Neural progenitor cell (in vitro differentiated cells): Measurements from ENCODE around the gene GNAI2. TPM values are rescaled to one million over a fixed set of nuclear protein-coding genes. Genes with fewer than 3 reads are reported as not detected.
"Not testable (repeated sequence)": the region's sequence is repeated elsewhere in the genome, so short reads cannot be mapped to it uniquely, and the experiment has no call there.

Experiments
- DNase-seq: peaks from one replicate; pipeline ENCODE4 v3.0.0-alpha.2; 2016; ENCODE audit warnings: low spot score
- H2AFZ ChIP-seq: fragments of 200-600 bp; sonication (generic); replicated peaks from 2 replicates; pipeline ENCODE4 v1.6.1; 2016; ENCODE audit warnings: antibody characterized with exemption
- H3F3A ChIP-seq: fragments of 200-600 bp; sonication (generic); 2 replicates; pipeline ENCODE4 v1.6.1; 2016; ENCODE audit warnings: antibody characterized with exemption, low read depth
- H3K27ac ChIP-seq: fragments of 200-600 bp; sonication (generic); 2 replicates; pipeline ENCODE4 v1.5.1; 2016; ENCODE audit warnings: mild to moderate bottlenecking
- H3K27me3 ChIP-seq: fragments of 200-600 bp; sonication (generic); 2 replicates; pipeline ENCODE4 v1.6.1; 2016; ENCODE audit warnings: mild to moderate bottlenecking, moderate library complexity
- H3K36me3 ChIP-seq: fragments of 200-600 bp; sonication (generic); 2 replicates; pipeline ENCODE4 v1.5.1; 2016
- H3K4me1 ChIP-seq: fragments of 200-600 bp; sonication (generic); 2 replicates; pipeline ENCODE4 v1.6.1; 2016; ENCODE audit warnings: mixed run types
- H3K4me2 ChIP-seq: fragments of 200-600 bp; sonication (generic); 2 replicates; pipeline ENCODE4 v1.6.1; 2016
- H3K4me3 ChIP-seq: fragments of 200-600 bp; sonication (generic); 2 replicates; pipeline ENCODE4 v1.5.1; 2016
- H3K79me2 ChIP-seq: fragments of 200-600 bp; sonication (generic); 2 replicates; pipeline ENCODE4 v1.6.1; 2016; ENCODE audit warnings: low read depth
- H3K9ac ChIP-seq: fragments of 200-600 bp; sonication (generic); 2 replicates; pipeline ENCODE4 v1.6.1; 2016
- H3K9me3 ChIP-seq: fragments of 200-600 bp; sonication (generic); 2 replicates; pipeline ENCODE4 v1.5.1; 2016; ENCODE audit warnings: low read depth
- H4K20me1 ChIP-seq: fragments of 200-600 bp; sonication (generic); 2 replicates; pipeline ENCODE4 v1.6.1; 2016; ENCODE audit warnings: low read depth
- H3K27ac Mint-ChIP-seq: 3 replicates; pipeline ENCODE4 v1.8.0; 2021; ENCODE audit warnings: mixed read lengths
- H3K27me3 Mint-ChIP-seq: 2 replicates; pipeline ENCODE4 v1.8.0; 2022; ENCODE audit warnings: low read depth, mild to moderate bottlenecking, inconsistent platforms, moderate library complexity, mixed read lengths; ENCODE audit not compliant: insufficient read depth
- H3K36me3 Mint-ChIP-seq: 3 replicates; pipeline ENCODE4 v1.8.0; 2021; ENCODE audit warnings: mixed read lengths
- H3K4me1 Mint-ChIP-seq: 3 replicates; pipeline ENCODE4 v1.8.0; 2021; ENCODE audit warnings: mixed read lengths
- H3K4me3 Mint-ChIP-seq: 3 replicates; pipeline ENCODE4 v1.8.0; 2021; ENCODE audit warnings: mild to moderate bottlenecking, moderate library complexity, mixed read lengths
- H3K9me3 Mint-ChIP-seq: 3 replicates; pipeline ENCODE4 v1.8.0; 2020; ENCODE audit warnings: mixed read lengths
- EZH2 ChIP-seq: fragments of 200-600 bp; sonication (generic); IDR thresholded peaks from 2 replicates; pipeline ENCODE4 v1.6.1; 2017; ENCODE audit warnings: antibody characterized with exemption, mild to moderate bottlenecking, moderate library complexity
- EZH2phosphoT487 ChIP-seq: fragments of 200-600 bp; sonication (generic); IDR thresholded peaks from 2 replicates; pipeline ENCODE4 v1.6.1; 2017; ENCODE audit warnings: antibody characterized with exemption
- total RNA-seq: library from RNA; depleted of rRNA; stranded (reverse); fragments of >200 nt; gene quantifications from 2 replicates; pipeline ENCODE4 v1.2.3, GENCODE V29; 2015; ENCODE audit warnings: low replicate concordance
- TF ChIP-seq, protein P1 (sequence below): fragments of 200-600 bp; sonication (generic); IDR thresholded peaks from 2 replicates; pipeline ENCODE4 v1.5.1; 2017; ENCODE audit warnings: antibody characterized with exemption, mild to moderate bottlenecking

Gene GNAI2
- total RNA-seq, 1 donor from 2014 or later, result 249 TPM

DNA sequence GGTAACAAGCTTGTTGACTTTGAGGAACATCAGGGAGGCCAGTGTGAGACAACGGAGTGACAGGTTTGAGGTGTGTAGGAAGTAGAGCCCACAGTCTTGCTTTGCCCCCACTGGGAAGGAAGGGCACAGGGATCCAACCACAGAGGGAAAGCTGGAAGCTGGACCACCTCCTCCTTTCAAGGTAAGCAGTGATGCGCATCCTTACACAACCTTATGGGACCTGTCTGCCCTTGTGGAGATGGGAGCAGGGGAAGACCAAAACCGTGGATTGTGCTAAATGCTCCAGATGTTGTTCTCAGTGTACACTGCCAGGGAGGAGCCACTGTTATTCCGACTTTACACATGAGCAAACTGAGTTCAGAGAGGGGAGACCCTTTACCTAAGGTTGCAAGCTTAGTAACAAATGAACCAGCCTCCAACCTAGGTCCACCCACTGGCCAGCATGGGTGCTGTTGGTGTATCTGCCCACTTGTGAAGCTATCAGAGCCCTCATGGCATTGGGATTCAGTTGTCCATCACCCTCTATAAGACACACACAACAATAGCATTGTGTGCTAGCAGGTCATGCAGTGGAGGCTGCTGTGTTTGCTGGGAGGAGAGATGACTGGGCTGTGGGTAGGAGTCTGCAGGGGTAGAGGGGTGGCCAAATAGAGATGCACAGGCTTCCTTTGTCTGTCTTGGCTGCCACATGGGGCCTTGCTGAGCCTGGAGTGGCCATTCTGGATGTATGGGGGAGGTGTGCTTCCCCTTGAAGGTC is 42.3 kb downstream of the GNAI2 start:
- Histone ChIP-seq H3F3A (peaks cover 7% of the 10 kb centered on the region), H2AFZ (no peak overlapping the region), H3K27ac (no peak overlapping the region), H4K20me1 (no peaks in the 10 kb centered on the region), H3K4me2 (no peak overlapping the region), H3K79me2 (no peaks in the 10 kb centered on the region), H3K9me3 (no peaks in the 10 kb centered on the region), H3K4me3 (no peak overlapping the region), H3K4me1 (peaks cover 6% of the 10 kb centered on the region), H3K36me3 (no peaks in the 10 kb centered on the region), H3K27me3 (peaks cover 53% of the 10 kb centered on the region), H3K9ac (no peak overlapping the region)
- H3K27me3 Mint-ChIP-seq, result peaks cover 20% of the 10 kb centered on the region
- H3K9me3 Mint-ChIP-seq, result no peaks in the 10 kb centered on the region
- no peak for DNase-seq
- H3K4me1 Mint-ChIP-seq, result peaks cover 19% of the 10 kb centered on the region
- H3K4me3 Mint-ChIP-seq, result no peak overlapping the region
- no peak for TF ChIP-seq EZH2phosphoT487
- TF ChIP-seq, protein P1, sequence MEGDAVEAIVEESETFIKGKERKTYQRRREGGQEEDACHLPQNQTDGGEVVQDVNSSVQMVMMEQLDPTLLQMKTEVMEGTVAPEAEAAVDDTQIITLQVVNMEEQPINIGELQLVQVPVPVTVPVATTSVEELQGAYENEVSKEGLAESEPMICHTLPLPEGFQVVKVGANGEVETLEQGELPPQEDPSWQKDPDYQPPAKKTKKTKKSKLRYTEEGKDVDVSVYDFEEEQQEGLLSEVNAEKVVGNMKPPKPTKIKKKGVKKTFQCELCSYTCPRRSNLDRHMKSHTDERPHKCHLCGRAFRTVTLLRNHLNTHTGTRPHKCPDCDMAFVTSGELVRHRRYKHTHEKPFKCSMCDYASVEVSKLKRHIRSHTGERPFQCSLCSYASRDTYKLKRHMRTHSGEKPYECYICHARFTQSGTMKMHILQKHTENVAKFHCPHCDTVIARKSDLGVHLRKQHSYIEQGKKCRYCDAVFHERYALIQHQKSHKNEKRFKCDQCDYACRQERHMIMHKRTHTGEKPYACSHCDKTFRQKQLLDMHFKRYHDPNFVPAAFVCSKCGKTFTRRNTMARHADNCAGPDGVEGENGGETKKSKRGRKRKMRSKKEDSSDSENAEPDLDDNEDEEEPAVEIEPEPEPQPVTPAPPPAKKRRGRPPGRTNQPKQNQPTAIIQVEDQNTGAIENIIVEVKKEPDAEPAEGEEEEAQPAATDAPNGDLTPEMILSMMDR, result no peak
- no peak for TF ChIP-seq EZH2
- H3K27ac Mint-ChIP-seq, result peak overlapping the region; percentile 46
- H3K36me3 Mint-ChIP-seq, result no peaks in the 10 kb centered on the region

DNA sequence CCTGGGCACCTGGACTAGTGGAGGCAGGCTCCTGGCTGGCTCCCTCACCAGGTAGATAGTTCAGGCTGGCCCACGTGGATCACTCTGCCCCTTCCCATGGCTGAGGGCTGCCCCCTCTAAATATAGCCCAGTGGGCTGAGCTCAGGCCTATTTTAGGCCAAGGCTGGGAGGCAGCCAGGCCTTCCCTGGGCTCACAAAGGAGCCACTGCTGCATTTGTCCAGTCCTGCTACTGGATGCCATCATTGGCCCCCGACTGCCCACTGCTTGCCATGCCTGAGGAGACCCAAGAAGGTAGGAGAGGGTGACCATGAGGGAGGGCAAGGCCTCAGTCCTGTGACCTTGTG is 42.8 kb downstream of the GNAI2 start, which contains the start of gene LSMEM2:
Gene LSMEM2 (plus strand): TSS at position 208 of the 345 bp plus-strand sequence. CDS start 27 bp downstream, at position 235.
- H3K9me3 Mint-ChIP-seq, result no peaks in the 10 kb centered on the region
- Histone ChIP-seq H3K4me1 (peaks cover 4% of the 10 kb centered on the region), H4K20me1 (no peaks in the 10 kb centered on the region), H3K9ac (no peak within 1 kb of the TSS), H3K27ac (no peak within 1 kb of the TSS), H2AFZ (no peak within 1 kb of the TSS), H3K9me3 (no peaks in the 10 kb centered on the region), H3K36me3 (no peaks in the 10 kb centered on the region), H3F3A (peaks cover 7% of the 10 kb centered on the region), H3K79me2 (no peaks in the 10 kb centered on the region), H3K4me2 (no peak within 1 kb of the TSS), H3K27me3 (peaks cover 48% of the 10 kb centered on the region), H3K4me3 (no peak within 1 kb of the TSS)
- peaks cover 19% of the 10 kb centered on the region for H3K4me1 Mint-ChIP-seq
- H3K27me3 Mint-ChIP-seq, result peaks cover 20% of the 10 kb centered on the region
- peak within 1 kb of the TSS; percentile 46 for H3K27ac Mint-ChIP-seq
- DNase-seq, result no peak
- no peak within 1 kb of the TSS for H3K4me3 Mint-ChIP-seq
- TF ChIP-seq EZH2phosphoT487 (no peak), EZH2 (no peak)
- TF ChIP-seq, protein P1, result no peak
- H3K36me3 Mint-ChIP-seq, result no peaks in the 10 kb centered on the region

DNA sequence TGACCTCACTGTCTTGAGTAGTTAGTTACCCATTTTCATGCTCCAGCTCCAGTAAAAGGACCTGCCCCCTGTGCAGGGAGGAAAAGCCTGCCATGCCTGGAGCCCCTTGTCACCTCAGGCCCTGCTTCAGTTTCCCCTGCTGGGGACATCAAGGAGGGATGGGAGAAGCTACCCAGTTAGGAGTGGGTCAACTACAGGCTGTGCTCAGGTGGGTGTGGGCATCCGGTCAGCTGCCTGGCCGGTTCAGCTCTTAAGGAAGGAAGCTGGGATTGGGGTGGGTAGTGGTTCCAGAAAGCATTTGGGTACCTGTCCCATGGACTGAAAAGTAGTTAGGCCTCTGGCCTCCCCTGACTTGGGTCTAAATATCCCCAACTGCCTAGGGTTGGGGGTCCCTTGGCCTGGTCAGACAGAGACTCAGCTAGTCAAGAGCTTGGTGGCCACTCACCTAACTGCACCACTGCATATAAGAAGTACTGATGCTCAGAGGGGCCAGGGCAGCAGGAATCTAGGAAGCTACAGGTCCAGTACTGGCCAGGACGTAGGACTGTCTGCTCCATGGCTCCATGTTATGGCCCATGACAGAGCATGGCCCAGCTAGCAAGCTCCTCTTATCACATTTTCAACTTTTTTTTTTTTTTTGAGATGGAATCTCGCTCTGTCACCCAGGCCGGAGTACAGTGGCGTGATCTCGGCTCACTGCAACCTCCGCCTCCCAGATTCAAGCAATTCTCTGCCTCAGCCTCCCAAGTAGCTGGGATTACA is 43.4 kb downstream of the GNAI2 start:
- no peaks in the 10 kb centered on the region for H3K36me3 ChIP-seq
- Mint-ChIP-seq H3K36me3 (no peaks in the 10 kb centered on the region), H3K27me3 (peaks cover 15% of the 10 kb centered on the region), H3K4me3 (no peak overlapping the region), H3K27ac (no peak overlapping the region), H3K4me1 (peaks cover 15% of the 10 kb centered on the region), H3K9me3 (no peaks in the 10 kb centered on the region)
- H3K79me2 ChIP-seq, result no peaks in the 10 kb centered on the region
- peaks cover 42% of the 10 kb centered on the region for H3K27me3 ChIP-seq
- peaks cover 6% of the 10 kb centered on the region for H3F3A ChIP-seq
- H2AFZ ChIP-seq, result no peak overlapping the region
- no peak for DNase-seq
- H3K4me1 ChIP-seq, result peaks cover 4% of the 10 kb centered on the region
- H3K9ac ChIP-seq, result no peak overlapping the region
- H3K27ac ChIP-seq, result no peak overlapping the region
- H3K9me3 ChIP-seq, result no peaks in the 10 kb centered on the region
- no peak for TF ChIP-seq EZH2phosphoT487
- no peaks in the 10 kb centered on the region for H4K20me1 ChIP-seq
- no peak overlapping the region for H3K4me3 ChIP-seq
- no peak overlapping the region for H3K4me2 ChIP-seq

DNA sequence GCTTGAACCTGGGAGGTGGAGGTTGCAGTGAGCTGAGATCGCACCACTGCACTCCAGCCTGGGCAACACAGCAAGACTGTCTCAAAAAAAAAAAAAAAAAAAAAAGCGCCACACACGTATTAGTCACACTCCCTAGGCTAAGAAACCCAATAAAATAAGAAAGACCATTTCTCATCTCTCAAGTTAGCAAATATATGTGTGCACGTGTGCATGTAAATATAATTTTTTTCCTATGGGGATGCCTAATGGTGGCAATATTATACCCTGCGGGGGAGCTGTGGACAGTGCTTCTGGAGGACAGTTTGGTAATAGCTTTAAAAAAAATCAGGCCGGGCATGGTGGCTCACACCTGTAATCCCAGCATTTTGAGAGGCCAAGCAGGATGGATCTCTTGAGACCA is 48.1 kb downstream of the GNAI2 start:
- not testable (repeated sequence) for H3K4me2 ChIP-seq, H3K9me3 ChIP-seq, H3K27me3 ChIP-seq, H3K4me1 Mint-ChIP-seq, H2AFZ ChIP-seq, H3K36me3 ChIP-seq, H3K4me1 ChIP-seq, H3K9ac ChIP-seq, DNase-seq, H3K9me3 Mint-ChIP-seq, H3K36me3 Mint-ChIP-seq, H3K27me3 Mint-ChIP-seq, H3K27ac ChIP-seq, H3K79me2 ChIP-seq, H3K27ac Mint-ChIP-seq, H4K20me1 ChIP-seq, H3K4me3 Mint-ChIP-seq, H3K4me3 ChIP-seq, H3F3A ChIP-seq
